Activated naive CD8-positive, alpha-beta T cell treated with anti-CD3 and anti-CD28 coated beads, Interleukin-2, amount 50 U/mL, for 24 hours (primary cell): ENCODE data around the gene PARP16.
"Not testable (repeated sequence)": the region's sequence is repeated elsewhere in the genome, so short reads cannot be mapped to it uniquely, and the experiment has no call there.

Experiments used
- ATAC-seq: fragments of 150-1000 bp; cut with Tn5 transposase; one replicate; pipeline ENCODE4 v1.10.0; 2021
- DNase-seq: peaks from one replicate; pipeline ENCODE4 v3.0.0; 2021
- H3K27ac Mint-ChIP-seq: one replicate; pipeline ENCODE4 v1.8.0; 2021; ENCODE audit warnings: mild to moderate bottlenecking, mixed read lengths
- H3K27me3 Mint-ChIP-seq: one replicate; pipeline ENCODE4 v1.8.0; 2021; ENCODE audit warnings: mixed read lengths
- H3K36me3 Mint-ChIP-seq: one replicate; pipeline ENCODE4 v1.8.0; 2021; ENCODE audit warnings: low read depth, mixed read lengths
- H3K4me1 Mint-ChIP-seq: one replicate; pipeline ENCODE4 v1.8.0; 2021; ENCODE audit warnings: mixed read lengths
- H3K4me3 Mint-ChIP-seq: one replicate; pipeline ENCODE4 v1.8.0; 2021; ENCODE audit warnings: mild to moderate bottlenecking, moderate library complexity, mixed read lengths
- H3K9me3 Mint-ChIP-seq: one replicate; pipeline ENCODE4 v1.8.0; 2021; ENCODE audit warnings: mixed read lengths

The PARP16 gene

DNA sequence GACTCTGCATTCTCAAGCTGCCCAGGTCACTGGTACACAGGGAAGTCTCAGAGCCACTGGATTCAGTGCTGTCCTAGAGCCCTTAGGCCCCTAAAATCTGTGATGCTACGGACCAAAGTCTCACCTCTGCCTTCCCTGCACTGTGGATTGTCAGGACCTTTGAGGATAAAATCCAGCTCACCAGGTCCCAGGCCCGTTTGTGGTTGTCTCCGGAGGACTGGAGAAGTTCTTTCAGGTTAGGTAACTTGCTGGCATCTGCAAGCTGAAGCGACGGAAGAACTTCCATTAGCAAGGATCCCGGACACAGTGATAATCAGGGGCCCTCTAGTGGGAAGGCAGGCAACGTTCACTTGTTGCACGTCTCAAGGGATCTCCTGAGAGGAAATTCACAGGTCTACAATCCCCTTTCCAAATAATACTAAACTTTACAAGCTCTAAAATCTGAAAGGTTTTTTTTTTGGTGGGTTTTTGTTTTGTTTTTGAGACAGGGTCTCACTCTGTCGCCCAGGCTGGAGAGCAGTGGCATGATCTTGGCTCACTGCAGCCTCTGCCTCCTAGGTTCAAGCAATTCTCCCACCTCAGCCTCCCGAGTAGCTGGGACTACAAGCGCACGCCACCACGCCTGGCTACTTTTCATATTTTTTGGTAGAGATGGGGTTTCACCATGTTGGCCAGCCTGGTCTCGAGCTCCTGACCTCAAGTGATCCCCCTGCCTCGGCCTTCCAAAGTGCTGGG, 15.7 kb downstream of the PARP16 start:
- H3K36me3 Mint-ChIP-seq, H3K4me3 Mint-ChIP-seq, H3K27ac Mint-ChIP-seq, H3K9me3 Mint-ChIP-seq, H3K27me3 Mint-ChIP-seq: not testable (repeated sequence)
- peaks cover 15% of the 10 kb centered on the region for H3K4me1 Mint-ChIP-seq
- ATAC-seq (peak; percentile 42), DNase-seq (peak; percentile 26)

DNA sequence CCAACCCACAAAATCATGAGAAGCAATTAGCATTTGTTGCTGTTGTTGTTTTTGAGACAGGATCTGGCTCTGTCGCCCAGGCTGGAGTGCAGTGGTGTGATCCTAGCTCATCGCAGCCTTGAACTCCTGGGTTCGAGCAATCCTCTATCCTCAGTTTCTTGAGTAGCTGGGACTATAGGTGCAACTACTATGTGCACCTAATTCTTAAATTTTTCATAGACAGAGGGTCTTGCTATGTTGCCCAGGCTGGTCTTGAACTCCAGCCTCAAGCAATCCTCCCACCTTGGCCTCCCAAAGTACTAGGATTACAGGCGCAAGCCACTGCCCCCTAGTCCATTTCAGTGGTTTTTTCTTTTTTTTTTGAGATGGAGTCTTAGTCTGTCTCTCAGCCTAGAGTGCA, 18.3 kb downstream of the PARP16 start:
- H3K4me1 Mint-ChIP-seq, result no peaks in the 10 kb centered on the region
- peaks cover 2% of the 10 kb centered on the region for H3K36me3 Mint-ChIP-seq
- H3K9me3 Mint-ChIP-seq, result no peaks in the 10 kb centered on the region

DNA sequence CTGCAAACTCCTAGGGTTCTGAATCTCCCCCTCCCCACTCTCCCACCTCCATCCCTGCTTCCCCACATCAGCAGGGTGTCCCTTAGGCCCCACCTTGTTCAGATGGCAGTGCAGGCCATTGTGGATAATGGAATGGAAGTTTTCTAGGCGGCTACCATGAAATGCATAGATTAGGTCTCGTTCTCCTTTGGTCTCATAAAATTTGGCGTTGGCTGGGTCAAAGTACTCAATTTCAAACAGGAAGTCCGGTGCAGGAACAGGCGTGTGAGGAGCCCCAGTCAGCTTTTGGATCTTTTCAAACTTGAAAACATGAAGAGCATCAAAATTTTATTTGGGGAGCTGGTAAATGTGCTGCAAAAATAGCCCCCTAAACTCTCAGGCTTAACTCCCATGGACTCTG, 20.2 kb downstream of the PARP16 start:
- no peaks in the 10 kb centered on the region for H3K4me1 Mint-ChIP-seq
- DNase-seq, result no peak
- H3K4me3 Mint-ChIP-seq, result no peak overlapping the region
- no peaks in the 10 kb centered on the region for H3K9me3 Mint-ChIP-seq
- peaks cover 11% of the 10 kb centered on the region for H3K36me3 Mint-ChIP-seq
- H3K27me3 Mint-ChIP-seq, result no peaks in the 10 kb centered on the region
- no peak overlapping the region for H3K27ac Mint-ChIP-seq
- ATAC-seq, result no peak

More for the DNA sequence above, 18.3 kb downstream of the PARP16 start:
- no peak for ATAC-seq
- no peak for DNase-seq
- no peaks in the 10 kb centered on the region for H3K27me3 Mint-ChIP-seq
- H3K4me3 Mint-ChIP-seq, result no peak overlapping the region
- H3K27ac Mint-ChIP-seq, result no peak overlapping the region

DNA sequence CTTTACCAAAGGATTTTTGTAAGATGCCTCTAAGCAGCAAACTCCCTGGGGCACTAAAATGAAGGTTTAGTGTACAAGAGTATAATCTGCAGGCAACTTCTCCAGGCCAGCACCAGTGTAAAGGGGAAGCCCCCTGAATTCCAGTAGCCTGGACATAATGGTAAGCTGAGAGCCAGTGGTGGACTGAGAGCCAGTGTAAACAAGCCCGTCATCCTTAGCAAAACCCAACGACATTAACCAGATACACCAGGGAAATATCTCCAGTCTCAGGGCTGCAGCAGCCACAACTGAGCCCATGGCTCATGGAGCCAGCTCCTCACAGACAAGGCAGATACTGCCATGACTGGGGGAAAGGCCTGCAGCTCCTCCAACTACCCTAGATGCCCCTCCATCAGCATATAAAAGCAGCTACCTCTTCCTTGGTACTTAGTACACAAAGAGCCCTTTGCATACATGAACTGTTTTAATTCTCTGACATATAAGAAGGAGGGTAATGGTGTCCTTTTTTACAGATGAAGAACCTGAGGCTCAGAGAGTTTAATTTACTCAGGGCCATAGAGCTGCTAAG, 21.7 kb downstream of the PARP16 start:
- Mint-ChIP-seq H3K36me3 (peaks cover 13% of the 10 kb centered on the region), H3K27me3 (no peaks in the 10 kb centered on the region), H3K4me3 (no peak overlapping the region), H3K27ac (no peak overlapping the region), H3K9me3 (no peaks in the 10 kb centered on the region), H3K4me1 (no peaks in the 10 kb centered on the region)
- no peak for ATAC-seq
- DNase-seq, result no peak

DNA sequence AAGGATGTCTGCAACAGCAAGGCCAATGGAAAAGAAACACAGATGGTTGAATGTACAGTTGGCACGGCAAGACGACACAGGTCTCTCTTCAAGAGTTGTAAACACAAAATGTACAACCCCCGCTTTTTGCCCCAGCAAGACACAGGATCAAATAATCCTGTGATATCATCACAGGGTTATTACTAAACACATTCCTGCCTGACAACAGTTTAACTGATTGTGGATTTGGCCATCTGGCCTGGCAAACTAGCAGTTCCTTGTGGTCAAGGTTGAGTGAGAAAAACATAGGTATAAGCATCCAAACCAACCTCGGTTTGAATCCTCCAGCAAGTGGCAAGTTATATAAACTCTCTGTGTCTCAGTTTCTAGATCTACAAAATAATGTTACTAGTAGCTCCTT, 23.4 kb downstream of the PARP16 start:
- Mint-ChIP-seq H3K27ac (no peak overlapping the region), H3K4me1 (no peaks in the 10 kb centered on the region), H3K36me3 (peaks cover 16% of the 10 kb centered on the region)

DNA sequence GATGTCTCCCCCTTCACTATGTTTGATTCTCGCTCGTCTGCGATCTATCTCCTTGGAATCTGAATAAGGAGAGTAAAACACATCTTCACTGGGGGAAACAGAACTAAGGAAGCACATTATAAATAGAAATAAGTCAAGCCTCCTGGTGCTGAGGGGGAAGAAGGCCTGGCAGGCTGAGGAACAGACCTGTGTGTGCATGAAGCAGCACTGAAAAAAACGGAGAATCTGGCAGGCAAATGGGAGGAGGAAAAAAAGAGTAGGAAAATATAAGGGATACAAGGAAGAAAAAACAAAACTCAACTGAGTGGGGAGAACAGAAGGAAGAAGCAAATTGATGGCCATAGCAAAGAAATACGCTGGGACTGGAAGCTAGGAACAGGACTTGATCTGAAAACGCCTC, 25.7 kb downstream of the PARP16 start:
- H3K4me1 Mint-ChIP-seq, result no peaks in the 10 kb centered on the region
- H3K27me3 Mint-ChIP-seq, result no peaks in the 10 kb centered on the region
- peaks cover 24% of the 10 kb centered on the region for H3K36me3 Mint-ChIP-seq
- no peak overlapping the region for H3K4me3 Mint-ChIP-seq
- H3K27ac Mint-ChIP-seq, result no peak overlapping the region
- no peaks in the 10 kb centered on the region for H3K9me3 Mint-ChIP-seq
- no peak for ATAC-seq
- DNase-seq, result no peak

More for the DNA sequence above, 23.4 kb downstream of the PARP16 start:
- no peaks in the 10 kb centered on the region for H3K9me3 Mint-ChIP-seq
- no peak for DNase-seq
- no peaks in the 10 kb centered on the region for H3K27me3 Mint-ChIP-seq
- ATAC-seq, result no peak
- H3K4me3 Mint-ChIP-seq, result no peak overlapping the region

DNA sequence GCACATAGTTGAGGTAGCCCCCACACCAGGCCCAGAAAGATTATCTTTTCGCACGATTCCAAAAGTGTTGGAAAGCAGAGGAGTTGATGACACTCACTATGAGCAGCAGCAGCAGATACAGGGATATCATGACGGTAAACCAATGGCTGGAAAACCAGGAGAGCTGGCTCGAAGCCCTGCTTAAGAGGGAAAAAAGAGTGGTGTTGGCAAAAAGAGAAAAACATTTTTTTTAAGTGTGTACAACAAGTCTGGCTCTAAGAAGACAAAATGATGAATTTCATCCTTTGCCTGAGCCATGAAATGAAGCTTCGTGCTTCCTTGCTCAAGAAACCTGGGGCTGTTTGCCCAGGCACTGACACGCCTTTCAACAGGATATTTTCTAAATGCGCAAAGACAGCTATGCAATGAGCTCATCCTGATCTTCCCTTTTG, 27.3 kb downstream of the PARP16 start:
- Mint-ChIP-seq H3K9me3 (no peaks in the 10 kb centered on the region), H3K27ac (no peak overlapping the region), H3K4me1 (no peaks in the 10 kb centered on the region), H3K27me3 (no peaks in the 10 kb centered on the region), H3K4me3 (no peak overlapping the region), H3K36me3 (peaks cover 26% of the 10 kb centered on the region)
- no peak for DNase-seq
- no peak for ATAC-seq

DNA sequence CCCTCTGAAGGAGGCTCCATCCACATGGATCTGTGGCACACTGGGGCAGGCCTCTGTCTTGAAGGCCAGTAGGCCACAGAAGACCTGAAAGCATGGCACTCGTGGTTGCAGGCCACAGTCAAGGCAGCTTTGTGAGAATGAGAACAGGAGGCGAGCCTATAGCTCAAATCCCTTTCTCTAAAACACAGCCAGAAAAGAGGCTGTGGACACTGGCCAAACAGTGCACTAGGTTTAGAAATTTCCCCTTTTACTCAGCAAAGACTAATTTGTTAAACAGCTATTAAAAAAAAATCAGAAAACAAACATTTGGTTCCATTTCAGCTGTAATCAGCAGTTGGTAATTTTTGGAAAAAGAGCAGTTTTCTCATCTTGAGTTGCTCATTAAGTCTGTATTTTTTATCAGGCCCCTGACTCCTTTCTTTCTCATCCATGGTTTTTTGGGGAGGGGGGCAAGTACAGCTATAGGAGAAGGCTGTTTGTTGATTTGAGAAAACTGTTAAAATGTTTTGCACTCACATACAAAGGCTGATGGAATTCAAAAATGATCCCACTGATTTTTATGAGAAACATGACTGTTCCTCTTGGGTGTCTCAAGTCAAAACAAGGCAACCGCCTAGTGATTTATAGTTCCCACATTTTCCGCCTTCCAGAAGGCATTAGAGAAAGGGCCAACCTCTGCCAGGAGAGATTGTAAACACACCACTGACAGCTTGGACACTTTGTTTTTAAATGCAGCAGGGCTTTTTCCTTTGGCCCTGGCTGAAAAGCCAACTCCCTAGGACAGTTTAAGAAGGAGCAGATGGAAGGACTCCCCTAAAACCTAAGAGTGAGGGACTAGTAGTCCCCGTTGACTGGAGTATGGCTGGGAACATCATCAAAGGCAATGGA, 28.1 kb downstream of the PARP16 start:
- Mint-ChIP-seq H3K4me1 (no peaks in the 10 kb centered on the region), H3K4me3 (no peak overlapping the region), H3K27ac (no peak overlapping the region), H3K9me3 (no peaks in the 10 kb centered on the region), H3K36me3 (peaks cover 26% of the 10 kb centered on the region), H3K27me3 (no peaks in the 10 kb centered on the region)
- ATAC-seq (no peak), DNase-seq (no peak)

DNA sequence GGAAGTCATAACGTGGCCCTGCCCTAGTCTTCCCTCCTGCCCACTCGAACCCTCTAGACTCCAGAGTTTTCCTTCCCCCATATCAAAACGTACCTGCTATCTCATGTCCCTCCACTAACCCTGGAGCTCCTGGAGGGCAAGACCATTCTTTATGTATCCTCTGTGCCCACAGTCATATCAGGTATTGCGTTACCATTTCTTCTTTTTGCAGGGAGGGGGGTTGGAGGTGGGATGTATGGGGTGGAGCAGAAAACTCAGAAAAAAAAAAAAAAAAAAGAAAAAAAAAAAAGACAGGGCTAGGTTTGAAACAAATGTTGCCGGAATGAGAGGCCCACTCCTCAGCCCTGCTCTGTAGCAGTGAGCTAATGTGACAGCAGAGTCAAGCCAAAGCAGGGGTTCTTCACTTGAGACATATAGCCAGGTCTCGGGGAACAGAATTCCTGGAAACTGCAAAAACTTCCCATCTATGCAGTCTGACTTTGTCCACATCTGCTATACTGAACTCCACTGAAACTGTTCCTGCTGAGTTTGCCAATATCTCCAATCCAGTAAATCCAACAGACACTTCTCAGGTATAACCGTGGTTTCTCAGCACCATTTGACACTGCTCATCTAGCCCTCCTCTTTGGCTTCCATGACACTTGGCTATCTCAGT, 31.1 kb downstream of the PARP16 start:
- H3K9me3 Mint-ChIP-seq, result no peaks in the 10 kb centered on the region
- no peaks in the 10 kb centered on the region for H3K27me3 Mint-ChIP-seq
- no peak overlapping the region for H3K27ac Mint-ChIP-seq
- H3K4me1 Mint-ChIP-seq, result peaks cover 4% of the 10 kb centered on the region
- peaks cover 18% of the 10 kb centered on the region for H3K36me3 Mint-ChIP-seq
- no peak for DNase-seq
- H3K4me3 Mint-ChIP-seq, result no peak overlapping the region
- no peak for ATAC-seq

DNA sequence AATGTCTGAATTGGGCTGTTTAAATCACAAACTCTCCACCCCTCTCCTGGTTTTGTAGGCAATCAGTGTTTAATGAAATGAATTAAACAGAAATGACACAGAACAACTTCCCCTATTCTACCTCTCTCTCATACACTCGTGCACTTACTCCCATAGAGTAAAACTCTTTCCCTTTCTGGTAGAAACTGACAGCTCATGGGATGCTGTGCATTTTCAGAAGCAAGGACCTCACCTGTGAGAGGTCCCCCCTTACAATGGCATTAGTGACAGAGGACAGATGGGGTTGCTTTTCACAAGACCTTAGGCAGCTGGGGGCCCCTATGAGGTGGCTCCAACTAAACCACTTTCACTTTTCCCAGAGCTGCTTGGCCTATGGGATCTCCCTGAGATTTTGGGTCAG, 31.9 kb downstream of the PARP16 start:
- peaks cover 17% of the 10 kb centered on the region for H3K36me3 Mint-ChIP-seq
- no peak overlapping the region for H3K4me3 Mint-ChIP-seq
- DNase-seq (no peak), ATAC-seq (no peak)
- H3K9me3 Mint-ChIP-seq, result no peaks in the 10 kb centered on the region
- no peak overlapping the region for H3K27ac Mint-ChIP-seq
- H3K4me1 Mint-ChIP-seq, result peaks cover 12% of the 10 kb centered on the region
- H3K27me3 Mint-ChIP-seq, result no peaks in the 10 kb centered on the region

DNA sequence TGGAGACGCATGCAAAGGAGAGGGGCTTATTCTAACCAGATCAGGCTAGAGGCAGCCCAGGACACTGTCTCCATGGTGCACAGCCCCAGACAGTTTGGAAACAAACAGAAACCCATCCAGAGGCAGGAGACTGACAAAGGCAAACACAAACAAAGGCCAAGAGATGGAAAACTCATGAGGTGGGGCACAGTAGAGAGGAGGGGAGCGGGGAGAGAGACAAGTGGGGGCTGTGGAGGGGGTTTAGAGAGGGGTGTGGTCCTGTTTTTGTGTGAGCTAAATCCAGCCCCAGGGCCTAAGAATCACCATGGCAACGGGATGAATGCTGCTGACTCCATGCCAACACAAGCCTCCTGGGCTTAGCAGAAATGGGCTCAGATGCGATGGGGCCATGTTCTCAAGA, 32.3 kb downstream of the PARP16 start:
- no peaks in the 10 kb centered on the region for H3K9me3 Mint-ChIP-seq

DNA sequence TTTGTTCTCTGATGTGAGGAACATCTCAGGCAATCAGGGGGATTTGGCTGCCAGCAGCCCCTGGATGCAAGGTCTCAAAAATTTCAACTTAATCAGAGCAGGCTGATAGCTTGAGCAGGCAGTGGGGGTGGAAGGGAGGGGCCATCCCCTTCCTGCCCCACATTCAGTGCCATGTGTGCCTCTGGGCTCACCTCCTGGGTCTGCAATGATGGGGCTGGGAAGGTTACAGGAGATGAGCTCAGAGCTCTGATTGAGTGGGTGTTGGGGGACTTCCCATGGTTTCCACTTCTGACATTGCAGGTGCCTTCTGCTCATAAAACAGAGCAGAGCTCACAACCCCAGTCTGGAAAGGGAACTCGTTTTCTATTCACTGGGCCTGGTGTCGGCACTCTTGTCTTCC, 37.0 kb downstream of the PARP16 start:
- peak; percentile 100 for ATAC-seq
- Mint-ChIP-seq H3K9me3 (no peaks in the 10 kb centered on the region), H3K27me3 (no peaks in the 10 kb centered on the region), H3K36me3 (peaks cover 5% of the 10 kb centered on the region), H3K4me1 (peaks cover 21% of the 10 kb centered on the region), H3K4me3 (peak overlapping the region; percentile 21), H3K27ac (peak overlapping the region; percentile 80)
- DNase-seq, result peak; percentile 80

More for the DNA sequence above, 32.3 kb downstream of the PARP16 start:
- no peak overlapping the region for H3K4me3 Mint-ChIP-seq
- ATAC-seq, result no peak
- DNase-seq, result no peak
- peaks cover 17% of the 10 kb centered on the region for H3K36me3 Mint-ChIP-seq
- no peak overlapping the region for H3K27ac Mint-ChIP-seq
- peaks cover 16% of the 10 kb centered on the region for H3K4me1 Mint-ChIP-seq
- no peaks in the 10 kb centered on the region for H3K27me3 Mint-ChIP-seq

DNA sequence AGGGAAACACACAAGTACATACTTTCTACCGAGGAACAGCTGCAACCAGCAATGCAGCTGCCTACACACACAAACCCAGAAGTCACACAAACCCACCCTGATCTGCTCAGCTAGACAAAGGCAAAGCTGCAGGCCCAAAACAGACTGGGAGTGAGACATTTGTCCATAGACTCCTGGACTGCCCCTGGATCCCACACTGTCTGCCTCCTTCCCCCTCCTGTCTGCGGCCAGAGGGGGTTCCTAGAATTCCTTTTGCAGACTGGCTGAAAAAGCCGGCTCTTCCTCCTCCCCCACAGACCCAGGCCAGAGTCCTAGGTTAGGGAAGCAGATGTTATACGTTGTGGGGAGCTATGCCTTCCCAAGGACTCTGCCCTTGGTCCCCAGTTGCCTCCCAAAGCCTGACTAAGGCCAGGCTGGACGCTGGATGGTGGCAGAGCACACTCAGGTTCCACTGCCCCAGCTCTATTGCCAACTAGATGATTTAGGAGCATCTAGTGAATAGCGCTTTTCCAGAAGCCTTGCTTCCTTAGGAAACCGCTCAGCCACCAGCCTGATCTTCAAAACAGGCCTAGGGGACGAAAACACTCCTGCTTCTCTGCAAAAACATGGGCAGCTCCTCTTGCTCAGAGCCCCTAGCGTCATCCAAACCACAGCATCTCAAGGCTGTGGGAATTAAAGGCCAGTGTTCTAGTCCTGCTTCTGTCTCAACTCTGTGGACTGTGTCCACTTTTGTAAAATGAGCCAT, 38.0 kb downstream of the PARP16 start:
- Mint-ChIP-seq H3K27ac (peak overlapping the region; percentile 80), H3K4me1 (peaks cover 21% of the 10 kb centered on the region), H3K9me3 (no peaks in the 10 kb centered on the region), H3K36me3 (peaks cover 5% of the 10 kb centered on the region), H3K27me3 (no peaks in the 10 kb centered on the region), H3K4me3 (no peak overlapping the region)
- no peak for DNase-seq
- no peak for ATAC-seq

DNA sequence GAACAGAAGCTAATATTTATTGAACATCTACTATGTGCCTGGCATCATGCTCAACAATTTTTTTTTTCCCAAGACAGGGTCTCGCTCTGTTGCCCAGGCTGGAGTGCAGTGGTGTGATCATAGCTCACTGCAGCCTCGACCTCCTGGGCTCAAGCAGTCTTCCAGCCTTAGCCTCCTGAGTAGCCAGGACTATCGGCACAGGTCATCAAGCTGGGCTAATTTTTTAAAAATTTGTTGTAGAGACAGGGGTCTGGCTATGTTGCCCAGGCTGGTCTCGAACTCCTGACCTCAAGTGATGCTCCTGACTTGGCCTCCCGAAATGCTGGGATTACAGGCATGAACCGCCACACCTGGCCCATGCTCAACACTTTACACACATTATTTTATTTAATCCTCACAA, 39.7 kb downstream of the PARP16 start:
- Mint-ChIP-seq H3K4me1 (peaks cover 21% of the 10 kb centered on the region), H3K4me3 (no peak overlapping the region)

More for the DNA sequence above, 39.7 kb downstream of the PARP16 start:
- ATAC-seq (no peak), DNase-seq (no peak)
- H3K9me3 Mint-ChIP-seq, result no peaks in the 10 kb centered on the region
- H3K36me3 Mint-ChIP-seq, result peaks cover 3% of the 10 kb centered on the region
- H3K27ac Mint-ChIP-seq, result no peak overlapping the region
- H3K27me3 Mint-ChIP-seq, result no peaks in the 10 kb centered on the region
